HEK293 (cell line): ENCODE data around the gene CDKL2.

Experiments used
- GLIS1 ChIP-seq: fragments of 450-650 bp; formaldehyde crosslinking; IDR thresholded peaks from 2 replicates; pipeline ENCODE4 v1.5.1; 2016; ENCODE audit warnings: missing biosample characterization, missing genetic modification characterization
- KLF16 ChIP-seq: fragments of 450-650 bp; formaldehyde crosslinking; IDR thresholded peaks from 2 replicates; pipeline ENCODE4 v1.5.1; 2017; ENCODE audit warnings: missing biosample characterization, missing genetic modification characterization
- ZBTB7A ChIP-seq: fragments of 450-650 bp; formaldehyde crosslinking; IDR thresholded peaks from 2 replicates; pipeline ENCODE4 v1.5.1; 2016; ENCODE audit warnings: low read depth, missing biosample characterization, missing genetic modification characterization
- ZNF707 ChIP-seq: fragments of 450-650 bp; formaldehyde crosslinking; IDR thresholded peaks from 2 replicates; pipeline ENCODE4 v1.5.1; 2016; ENCODE audit warnings: missing biosample characterization, missing genetic modification characterization
- ZSCAN16 ChIP-seq: fragments of 450-650 bp; formaldehyde crosslinking; IDR thresholded peaks from 2 replicates; pipeline ENCODE4 v1.5.1; 2016; ENCODE audit warnings: missing biosample characterization, missing genetic modification characterization
- TF ChIP-seq, protein P1 (sequence below): fragments of 450-650 bp; formaldehyde crosslinking; IDR thresholded peaks from 2 replicates; pipeline ENCODE4 v1.5.1; 2016; ENCODE audit warnings: missing biosample characterization, missing genetic modification characterization
- TF ChIP-seq, protein P2 (sequence below): fragments of 450-650 bp; formaldehyde crosslinking; IDR thresholded peaks from 2 replicates; pipeline ENCODE4 v1.5.1; 2016; ENCODE audit warnings: missing biosample characterization, missing genetic modification characterization, low read depth

DNA sequence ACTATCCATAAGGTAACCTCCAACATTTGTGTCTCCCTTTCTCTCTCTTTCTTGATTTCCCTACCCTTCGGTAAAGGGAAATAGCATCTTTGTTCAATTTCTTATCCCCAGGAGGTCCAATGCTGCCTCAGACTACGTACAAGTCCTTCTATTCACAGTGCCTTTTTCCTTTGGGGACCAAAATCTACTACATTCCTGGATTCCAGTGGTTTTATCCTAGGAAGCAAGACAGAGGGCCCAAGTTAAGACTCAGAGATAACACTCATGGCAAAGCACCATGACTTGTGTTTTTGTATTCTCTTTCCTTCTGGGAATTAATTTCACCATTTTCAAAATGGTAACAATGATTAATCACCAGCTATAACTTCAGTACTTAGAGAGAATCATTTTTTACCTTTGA is 32.3 kb upstream of the CDKL2 start:
- TF ChIP-seq ZSCAN16 (tag by site-specific recombination) (no peak), ZNF707 (tag by site-specific recombination) (no peak), KLF16 (no peak), ZBTB7A (no peak), GLIS1 (tag by site-specific recombination) (no peak)
- TF ChIP-seq, protein P1, sequence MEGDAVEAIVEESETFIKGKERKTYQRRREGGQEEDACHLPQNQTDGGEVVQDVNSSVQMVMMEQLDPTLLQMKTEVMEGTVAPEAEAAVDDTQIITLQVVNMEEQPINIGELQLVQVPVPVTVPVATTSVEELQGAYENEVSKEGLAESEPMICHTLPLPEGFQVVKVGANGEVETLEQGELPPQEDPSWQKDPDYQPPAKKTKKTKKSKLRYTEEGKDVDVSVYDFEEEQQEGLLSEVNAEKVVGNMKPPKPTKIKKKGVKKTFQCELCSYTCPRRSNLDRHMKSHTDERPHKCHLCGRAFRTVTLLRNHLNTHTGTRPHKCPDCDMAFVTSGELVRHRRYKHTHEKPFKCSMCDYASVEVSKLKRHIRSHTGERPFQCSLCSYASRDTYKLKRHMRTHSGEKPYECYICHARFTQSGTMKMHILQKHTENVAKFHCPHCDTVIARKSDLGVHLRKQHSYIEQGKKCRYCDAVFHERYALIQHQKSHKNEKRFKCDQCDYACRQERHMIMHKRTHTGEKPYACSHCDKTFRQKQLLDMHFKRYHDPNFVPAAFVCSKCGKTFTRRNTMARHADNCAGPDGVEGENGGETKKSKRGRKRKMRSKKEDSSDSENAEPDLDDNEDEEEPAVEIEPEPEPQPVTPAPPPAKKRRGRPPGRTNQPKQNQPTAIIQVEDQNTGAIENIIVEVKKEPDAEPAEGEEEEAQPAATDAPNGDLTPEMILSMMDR (tag by site-specific recombination) = no peak
- TF ChIP-seq, protein P2, sequence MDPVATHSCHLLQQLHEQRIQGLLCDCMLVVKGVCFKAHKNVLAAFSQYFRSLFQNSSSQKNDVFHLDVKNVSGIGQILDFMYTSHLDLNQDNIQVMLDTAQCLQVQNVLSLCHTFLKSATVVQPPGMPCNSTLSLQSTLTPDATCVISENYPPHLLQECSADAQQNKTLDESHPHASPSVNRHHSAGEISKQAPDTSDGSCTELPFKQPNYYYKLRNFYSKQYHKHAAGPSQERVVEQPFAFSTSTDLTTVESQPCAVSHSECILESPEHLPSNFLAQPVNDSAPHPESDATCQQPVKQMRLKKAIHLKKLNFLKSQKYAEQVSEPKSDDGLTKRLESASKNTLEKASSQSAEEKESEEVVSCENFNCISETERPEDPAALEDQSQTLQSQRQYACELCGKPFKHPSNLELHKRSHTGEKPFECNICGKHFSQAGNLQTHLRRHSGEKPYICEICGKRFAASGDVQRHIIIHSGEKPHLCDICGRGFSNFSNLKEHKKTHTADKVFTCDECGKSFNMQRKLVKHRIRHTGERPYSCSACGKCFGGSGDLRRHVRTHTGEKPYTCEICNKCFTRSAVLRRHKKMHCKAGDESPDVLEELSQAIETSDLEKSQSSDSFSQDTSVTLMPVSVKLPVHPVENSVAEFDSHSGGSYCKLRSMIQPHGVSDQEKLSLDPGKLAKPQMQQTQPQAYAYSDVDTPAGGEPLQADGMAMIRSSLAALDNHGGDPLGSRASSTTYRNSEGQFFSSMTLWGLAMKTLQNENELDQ (tag by site-specific recombination) = no peak
